ENCODE measurements around the gene ANKRD17. TPM values are rescaled to one million over a fixed set of nuclear protein-coding genes. Genes with fewer than 3 reads are reported as not detected.

Gene ANKRD17
- total and polyA plus RNA-seq, 2 donors (not counting 3 experiments of a cell fraction or from before 2014, with no cell fraction given), result 33.3 to 64.4 TPM

GRCh38 chr4:73252001-73252400, 6.6 kb downstream of the ANKRD17 start:
- peaks cover 12% of the 10 kb centered on the region for H3K4me1 ChIP-seq (ENCODE audit: control insufficient read depth, extremely low read depth, insufficient read depth, low read length)
- no peak overlapping the region for H3K4me2 ChIP-seq (ENCODE audit: insufficient read depth, low read length)
- TF ChIP-seq MAX (IDR thresholded peaks at IDR 0.05; ENCODE audit: insufficient read depth, insufficient read length) (no peak), POLR2A (IDR thresholded peaks at IDR 0.05; ENCODE audit: low read depth, low read length) (no peak), GATA2 (IDR thresholded peaks at IDR 0.05; ENCODE audit: insufficient read depth, insufficient read length, low read depth, low read length) (no peak), JUN (IDR thresholded peaks at IDR 0.05; ENCODE audit: borderline replicate concordance, insufficient read depth, insufficient read length, low read depth) (no peak), POLR2AphosphoS5 (IDR thresholded peaks at IDR 0.05; ENCODE audit: insufficient read depth, low read depth, low read length) (no peak), CTCF (IDR thresholded peaks at IDR 0.05; ENCODE audit: extremely low read depth in 1 of 2, insufficient read depth in 1 of 2, low read depth in 1 of 2, low read length in 2 of 2) (no peak), EZH2 (IDR thresholded peaks at IDR 0.05; ENCODE audit: borderline replicate concordance, low read depth, low read length, severe bottlenecking) (no peak), MYC (IDR thresholded peaks at IDR 0.05; ENCODE audit: low read depth, low read length) (no peak), FOS (IDR thresholded peaks at IDR 0.05; ENCODE audit: borderline replicate concordance, insufficient read depth, low read length) (no peak)
- H4K20me1 ChIP-seq (replicated peaks; ENCODE audit: control insufficient read depth, extremely low read depth, insufficient read depth, low read length), result peaks cover 12% of the 10 kb centered on the region
- H2AFZ ChIP-seq (ENCODE audit: low read depth, low read length), result no peak overlapping the region
- no peak overlapping the region for H3K27ac ChIP-seq (ENCODE audit: insufficient read depth, low read depth, low read length)
- DNase-seq (ENCODE audit: low read depth, low spot score), result no peak
- no peaks in the 10 kb centered on the region for H3K9me3 ChIP-seq (replicated peaks; ENCODE audit: control insufficient read depth, insufficient read depth, low read length)
- POLR2A ChIA-PET, result no interaction called here
- peaks cover 99% of the 10 kb centered on the region for H3K79me2 ChIP-seq (ENCODE audit: control insufficient read depth, insufficient read depth, low read length)
- no TSS peak for BruUV-seq (replicated peaks)
- intact Hi-C loops (cut with micrococcal nuclease), result no loop called here
- H3K9ac ChIP-seq (replicated peaks; ENCODE audit: extremely low read depth, insufficient read depth, low read length), result no peak overlapping the region
- CTCF ChIA-PET, result no interaction called here
- H3K4me3 ChIP-seq (replicated peaks in 1 of 3; ENCODE audit: insufficient read depth in 1 of 3, low read depth in 1 of 3, low read length in 3 of 3), result no peak overlapping the region
- dilution Hi-C loops (cut with MboI; ENCODE audit: extremely low pct_ligation_motif_present, low sequenced_read_pairs), result no loop called here
- no peak for FAIRE-seq
- peaks cover 0 to 10% of the 10 kb centered on the region in 2 experiments for H3K36me3 ChIP-seq (ENCODE audit: control insufficient read depth in 2 of 2, extremely low read depth in 1 of 2, insufficient read depth in 2 of 2, low read length in 2 of 2)
- H3K27me3 ChIP-seq (ENCODE audit: control insufficient read depth in 2 of 2, insufficient read depth in 2 of 2, low read length in 2 of 2), result no peaks in the 10 kb centered on the region
- no peaks in the 10 kb centered on the region for H3K9me1 ChIP-seq (replicated peaks; ENCODE audit: control insufficient read depth, extremely low read depth, insufficient read depth, low read length)
